ENCODE results near the gene TRIM46.

Gene TRIM46

GRCh38 chr1:155133799-155134281 lies 39.8 kb upstream of the TRIM46 start:
- no peak for DNase-seq (ENCODE audit: low read depth)
- H3K4me3 ChIP-seq (ENCODE audit: low read depth, low read length), result no peak overlapping the region
- TF ChIP-seq CTCF (IDR thresholded peaks at IDR 0.05; ENCODE audit: low read depth, low read length, missing control alignments), result no peak

DNA sequence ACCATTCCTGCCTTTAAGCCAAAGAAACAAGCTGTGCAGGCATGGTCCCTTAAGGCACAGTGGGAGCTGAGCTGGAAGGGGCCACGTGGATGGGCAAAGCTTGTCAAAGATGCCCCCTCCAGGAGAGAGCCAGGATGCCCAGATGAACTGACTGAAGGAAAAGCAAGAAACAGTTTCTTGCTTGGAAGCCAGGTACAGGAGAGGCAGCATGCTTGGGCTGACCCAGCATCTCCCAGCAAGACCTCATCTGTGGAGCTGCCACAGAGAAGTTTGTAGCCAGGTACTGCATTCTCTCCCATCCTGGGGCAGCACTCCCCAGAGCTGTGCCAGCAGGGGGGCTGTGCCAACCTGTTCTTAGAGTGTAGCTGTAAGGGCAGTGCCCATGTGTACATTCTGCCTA lies 39.3 kb upstream of the TRIM46 start:
- no peak for DNase-seq (ENCODE audit: low read depth)
- no peak for TF ChIP-seq CTCF (IDR thresholded peaks at IDR 0.05; ENCODE audit: low read depth, low read length, missing control alignments)
- H3K4me3 ChIP-seq (ENCODE audit: low read depth, low read length), result no peak overlapping the region

DNA sequence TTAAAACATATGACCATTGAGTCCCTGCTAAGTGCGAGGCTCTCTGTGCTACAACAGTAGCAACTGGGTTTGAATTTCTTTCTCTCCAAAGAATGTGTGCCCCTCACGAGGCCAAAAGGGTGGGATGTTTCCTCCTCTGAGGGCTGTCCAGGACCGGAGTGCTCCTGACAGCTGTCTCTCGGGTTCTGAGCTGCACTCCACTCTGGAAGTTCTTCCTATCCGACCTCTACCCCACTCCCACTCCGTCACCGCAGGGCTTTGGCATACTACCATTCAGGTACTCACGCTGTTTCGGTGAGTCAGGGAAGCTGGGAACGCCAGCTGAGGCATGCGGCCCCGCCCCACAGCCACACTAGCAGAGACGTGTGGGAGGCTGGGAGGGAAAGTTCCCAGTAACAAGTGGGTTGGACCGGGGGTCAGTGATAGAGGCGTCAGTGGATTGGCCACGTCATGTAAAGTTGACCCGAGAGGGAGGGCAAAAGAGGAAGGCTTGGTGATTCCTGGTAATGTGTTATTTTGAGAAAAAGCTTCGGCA lies 38.7 kb upstream of the TRIM46 start:
- DNase-seq (ENCODE audit: low read depth), result peak; percentile 45

DNA sequence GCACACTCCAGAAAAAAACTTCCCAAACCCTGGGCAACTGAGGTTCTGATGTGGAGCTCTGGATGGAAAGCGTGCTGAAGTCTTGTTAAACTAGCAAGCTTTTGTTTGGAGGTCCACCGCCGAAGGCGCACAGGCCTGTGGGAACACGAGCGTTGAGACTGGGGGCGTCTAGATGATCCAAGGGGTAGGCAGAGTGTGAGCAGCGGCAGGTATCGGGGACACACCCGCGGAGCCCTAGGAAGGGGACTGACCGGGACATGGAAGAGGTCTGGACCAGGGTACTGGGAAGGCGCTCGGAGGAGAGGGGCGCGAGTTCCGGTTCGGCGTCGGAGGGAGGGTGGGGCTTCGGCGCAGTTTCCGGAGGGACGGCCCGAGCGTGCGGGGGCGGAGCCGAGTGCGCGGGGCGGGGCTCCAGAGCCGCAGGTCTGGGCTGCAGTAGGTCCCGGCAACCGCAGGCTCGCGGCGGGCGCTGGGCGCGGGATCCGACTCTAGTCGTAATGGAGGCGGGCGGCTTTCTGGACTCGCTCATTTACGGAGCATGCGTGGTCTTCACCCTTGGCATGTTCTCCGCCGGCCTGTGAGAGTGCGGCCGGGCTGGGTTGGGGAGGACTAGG lies 38.1 kb upstream of the TRIM46 start, which contains the start of gene SLC50A1:
SLC50A1 (plus strand) TSS at position 438 of the 614 bp plus-strand sequence; CDS start at position 498, 60 bp downstream.
- TF ChIP-seq CTCF (IDR thresholded peaks at IDR 0.05; ENCODE audit: low read depth, low read length, missing control alignments), result no peak
- peak; percentile 61 for DNase-seq (ENCODE audit: low read depth)
- peak within 1 kb of the TSS; percentile 74 for H3K4me3 ChIP-seq (ENCODE audit: low read depth, low read length)

More for the DNA sequence above, 38.7 kb upstream of the TRIM46 start:
- TF ChIP-seq CTCF (IDR thresholded peaks at IDR 0.05; ENCODE audit: low read depth, low read length, missing control alignments), result no peak
- peak overlapping the region; percentile 74 for H3K4me3 ChIP-seq (ENCODE audit: low read depth, low read length)

- DNase-seq (ENCODE audit: low read depth), result no peak
- peak overlapping the region; percentile 74 for H3K4me3 ChIP-seq (ENCODE audit: low read depth, low read length)
- TF ChIP-seq CTCF (IDR thresholded peaks at IDR 0.05; ENCODE audit: low read depth, low read length, missing control alignments), result no peak
Observed at GRCh38 chr1:155136748-155137147, 36.9 kb upstream of the TRIM46 start.

GRCh38 chr1:155137154-155137949 lies 36.3 kb upstream of the TRIM46 start:
- no peak for TF ChIP-seq CTCF (IDR thresholded peaks at IDR 0.05; ENCODE audit: low read depth, low read length, missing control alignments)
- DNase-seq (ENCODE audit: low read depth), result no peak
- H3K4me3 ChIP-seq (ENCODE audit: low read depth, low read length), result peak overlapping the region; percentile 74
